ENCODE results near the gene NTM. TPM values are rescaled to one million over a fixed set of nuclear protein-coding genes. Genes with fewer than 3 reads are reported as not detected.

Gene NTM
- total and polyA plus RNA-seq, 12 donors: 0.43 to 3.0 (median 1.3) TPM

- Histone ChIP-seq H3K36me3 (no peaks in the 10 kb centered on the region), H3K27me3 (peaks cover 0 to 5% (median 0%) of the 10 kb centered on the region in 7 donors), H3K4me3 (no peak overlapping the region), H3K4me1 (no peaks in the 10 kb centered on the region), H3K27ac (no peak overlapping the region), H3K9me3 (peaks cover 0 to 21% (median 3%) of the 10 kb centered on the region in 11 donors)
- WGBS, 2 donors: 66 to 78% methylated on average over 2 of the region's 2 CpGs
- intact Hi-C loops (cut with DNase I): no loop called here
- no peak for DNase-seq
- no peak for TF ChIP-seq CTCF (IDR thresholded peaks at IDR 0.05)
- no peak for ATAC-seq
Observed at GRCh38 chr11:131991606-131992005, 621.2 kb downstream of the NTM start.

GRCh38 chr11:131993246-131993645 is 622.8 kb downstream of the NTM start:
- peaks cover 0 to 23% (median 3%) of the 10 kb centered on the region in 11 donors for H3K9me3 ChIP-seq
- no peak overlapping the region for H3K4me3 ChIP-seq
- TF ChIP-seq CTCF (IDR thresholded peaks at IDR 0.05): no peak
- H3K27me3 ChIP-seq: peaks cover 0 to 5% (median 0%) of the 10 kb centered on the region in 7 donors
- H3K4me1 ChIP-seq: no peaks in the 10 kb centered on the region
- DNase-seq (no peak), ATAC-seq (no peak)
- H3K27ac ChIP-seq: no peak overlapping the region
- intact Hi-C loops (cut with DNase I): no loop called here
- no peaks in the 10 kb centered on the region for H3K36me3 ChIP-seq
- 80 to 87% methylated on average over 2 of the region's 2 CpGs for WGBS, 2 donors

- no peaks in the 10 kb centered on the region for H3K4me1 ChIP-seq
- TF ChIP-seq CTCF (IDR thresholded peaks at IDR 0.05): no peak
- ATAC-seq (no peak), DNase-seq (no peak)
- peaks cover 0 to 5% (median 0%) of the 10 kb centered on the region in 7 donors for H3K27me3 ChIP-seq
- intact Hi-C loops (cut with DNase I): no loop called here
- H3K9me3 ChIP-seq: peaks cover 0 to 23% (median 0%) of the 10 kb centered on the region in 11 donors
- WGBS, 2 donors: 83 to 85% methylated on average over 5 of the region's 5 CpGs
- H3K36me3 ChIP-seq: no peaks in the 10 kb centered on the region
- H3K4me3 ChIP-seq: no peak overlapping the region
- H3K27ac ChIP-seq: no peak overlapping the region
Observed at GRCh38 chr11:131998020-131998419, 627.6 kb downstream of the NTM start.

- intact Hi-C loops (cut with DNase I): no loop called here
- no peaks in the 10 kb centered on the region for H3K4me1 ChIP-seq
- peaks cover 0 to 5% (median 0%) of the 10 kb centered on the region in 7 donors for H3K27me3 ChIP-seq
- H3K4me3 ChIP-seq: no peak overlapping the region
- H3K36me3 ChIP-seq: no peaks in the 10 kb centered on the region
- whole genome bisulfite sequencing, 2 donors: 40 to 41% methylated on average over 6 of the region's 6 CpGs
- no peak for DNase-seq
- H3K9me3 ChIP-seq: peaks cover 0 to 23% (median 0%) of the 10 kb centered on the region in 11 donors
- ATAC-seq: no peak
- no peak for TF ChIP-seq CTCF (IDR thresholded peaks at IDR 0.05)
- H3K27ac ChIP-seq: no peak overlapping the region
Observed at GRCh38 chr11:131999084-131999483, 628.7 kb downstream of the NTM start.
